H1 (cell line): ENCODE measurements around the gene MORC4. TPM values are rescaled to one million over a fixed set of nuclear protein-coding genes. Genes with fewer than 3 reads are reported as not detected.

Source experiments
- CTCF ChIA-PET: fragments of 300-600 bp; sonication (Branson Sonifier 250); formaldehyde crosslinking; loops from one replicate; lab custom pipeline; 2021; ENCODE audit not compliant: partially characterized antibody; lab: Charles Lee
- POLR2A ChIA-PET: fragments of 300-600 bp; sonication (Branson Sonifier 250); formaldehyde crosslinking; loops from one replicate; lab custom pipeline; 2021; ENCODE audit warnings: inconsistent platforms; ENCODE audit not compliant: partially characterized antibody; lab: Charles Lee
- DNase-seq, 2 experiments: peaks; one replicate each; pipeline versions ENCODE4 v3.0.0 to v3.0.0-alpha.2; 2010 to 2022; ENCODE audit warnings: low spot score in 2 of 2, low read depth in 1 of 2, mixed read lengths in 1 of 2
- FAIRE-seq: peaks from 2 replicates; lab custom pipeline; 2011; peaks lifted over from hg19 to GRCh38; lab: Jason Lieb, UNC
- H2AFZ ChIP-seq: 2 replicates; pipeline ENCODE4 v1.8.1; 2012; ENCODE audit warnings: low read length, inconsistent platforms
- H2AK5ac ChIP-seq: 2 replicates; pipeline ENCODE4 v1.6.1; 2013; ENCODE audit warnings: low read depth, low read length
- H2BK120ac ChIP-seq: replicated peaks from 2 replicates; pipeline ENCODE3; 2013; ENCODE audit warnings: low read depth, low read length, inconsistent platforms
- H2BK12ac ChIP-seq: 2 replicates; pipeline ENCODE4 v1.6.1; 2013; ENCODE audit warnings: low read depth, low read length
- H2BK15ac ChIP-seq: 2 replicates; pipeline ENCODE4 v1.6.1; 2013; ENCODE audit warnings: low read length
- H2BK20ac ChIP-seq: 2 replicates; pipeline ENCODE4 v1.6.1; 2013; ENCODE audit warnings: low read length
- H2BK5ac ChIP-seq: 2 replicates; pipeline ENCODE4 v1.6.1; 2013; ENCODE audit warnings: low read depth, low read length
- H3K14ac ChIP-seq: 2 replicates; pipeline ENCODE4 v1.6.1; 2013; ENCODE audit warnings: inconsistent platforms; ENCODE audit not compliant: insufficient read length
- H3K18ac ChIP-seq: 2 replicates; pipeline ENCODE4 v1.6.1; 2013; ENCODE audit warnings: low read length; ENCODE audit errors: extremely low read depth
- H3K23ac ChIP-seq: 2 replicates; pipeline ENCODE4 v1.6.1; 2013; ENCODE audit warnings: inconsistent platforms; ENCODE audit not compliant: insufficient read length
- H3K23me2 ChIP-seq: 2 replicates; pipeline ENCODE4 v1.6.1; 2013; ENCODE audit warnings: low read depth, low read length
- H3K27ac ChIP-seq: 2 replicates; pipeline ENCODE4 v1.6.1; 2011; ENCODE audit warnings: low read depth, low read length, inconsistent platforms
- H3K27me3 ChIP-seq, 4 experiments: replicated peaks in 1 of 4; 1 replicate in 1 of 4; 2 replicates in 3 of 4; pipeline versions ENCODE4 v1.6.1 to v1.8.1; 2011 to 2013; ENCODE audit warnings: low read length in 3 of 4, mild to moderate bottlenecking in 3 of 4, inconsistent platforms in 2 of 4, mixed read lengths in 2 of 4, moderate library complexity in 1 of 4; ENCODE audit not compliant: control insufficient read depth in 3 of 4, insufficient read depth in 3 of 4; ENCODE audit errors: extremely low read depth in 1 of 4
- H3K36me3 ChIP-seq, 4 experiments: 2 replicates each; pipeline versions ENCODE4 v1.6.1 to v1.8.1; 2011 to 2013; ENCODE audit warnings: mild to moderate bottlenecking in 4 of 4, low read length in 3 of 4, moderate library complexity in 2 of 4, control low read depth in 1 of 4, inconsistent platforms in 1 of 4; ENCODE audit not compliant: insufficient read depth in 4 of 4, control insufficient read depth in 2 of 4
- H3K4ac ChIP-seq: replicated peaks from 2 replicates; pipeline ENCODE3; 2013; ENCODE audit warnings: low read length, low read depth, mixed read lengths, inconsistent platforms; ENCODE audit not compliant: insufficient read length
- H3K4me1 ChIP-seq, 4 experiments: replicated peaks in 1 of 4; 1 replicate in 1 of 4; 2 replicates in 3 of 4; pipeline versions ENCODE4 v1.6.1 to v1.8.1; 2011 to 2013; ENCODE audit warnings: low read length in 3 of 4, inconsistent platforms in 2 of 4, mixed read lengths in 1 of 4; ENCODE audit not compliant: insufficient read depth in 4 of 4, control insufficient read depth in 3 of 4
- H3K4me2 ChIP-seq, 2 experiments: 2 replicates each; pipeline versions ENCODE4 v1.6.1 to v1.8.1; 2011 to 2013; ENCODE audit warnings: low read depth in 2 of 2, low read length in 2 of 2, control low read depth in 1 of 2, inconsistent platforms in 1 of 2, mild to moderate bottlenecking in 1 of 2; ENCODE audit not compliant: insufficient read depth in 1 of 2
- H3K4me3 ChIP-seq, 4 experiments: fragments of 200-600, 300-600 bp in 1 of 4; sonication (generic), shearing (Covaris generic), sonication (Bioruptor Twin) in 1 of 4; 2 replicates each; pipeline versions ENCODE4 v1.5.1 to v1.8.1; 2011 to 2016; ENCODE audit warnings: low read length in 4 of 4, low read depth in 3 of 4, control low read depth in 2 of 4, inconsistent platforms in 2 of 4, mild to moderate bottlenecking in 2 of 4, mixed read lengths in 1 of 4, moderate library complexity in 1 of 4; ENCODE audit not compliant: insufficient read depth in 2 of 4; ENCODE audit errors: extremely low read depth in 1 of 4
- H3K56ac ChIP-seq: replicated peaks from 2 replicates; pipeline ENCODE3; 2013; ENCODE audit warnings: low read depth, mild to moderate bottlenecking, mixed read lengths, low read length, inconsistent platforms; ENCODE audit not compliant: insufficient read length
- H3K79me1 ChIP-seq: 2 replicates; pipeline ENCODE4 v1.6.1; 2013; ENCODE audit warnings: low read depth, low read length, control low read depth
- H3K79me2 ChIP-seq, 2 experiments: 2 replicates each; pipeline versions ENCODE4 v1.6.1 to v1.8.1; 2012 to 2013; ENCODE audit warnings: low read length in 2 of 2, mild to moderate bottlenecking in 2 of 2, inconsistent platforms in 1 of 2; ENCODE audit not compliant: insufficient read depth in 2 of 2, control insufficient read depth in 1 of 2
- H3K9ac ChIP-seq, 4 experiments: replicated peaks in 1 of 4; 1 replicate in 1 of 4; 2 replicates in 3 of 4; pipeline versions ENCODE4 v1.6.1 to v1.8.1; 2011 to 2013; ENCODE audit warnings: low read depth in 3 of 4, low read length in 3 of 4, control low read depth in 2 of 4, mild to moderate bottlenecking in 2 of 4, moderate library complexity in 2 of 4, inconsistent platforms in 1 of 4; ENCODE audit errors: extremely low read depth in 1 of 4
- H3K9me3 ChIP-seq, 2 experiments: 2 replicates each; pipeline versions ENCODE4 v1.6.1 to v1.8.1; 2012 to 2013; ENCODE audit warnings: mild to moderate bottlenecking in 2 of 2, moderate library complexity in 2 of 2, control low read depth in 1 of 2, inconsistent platforms in 1 of 2, low read depth in 1 of 2, low read length in 1 of 2, mixed read lengths in 1 of 2; ENCODE audit not compliant: insufficient read depth in 2 of 2
- H4K20me1 ChIP-seq, 2 experiments: replicated peaks in 1 of 2; 2 replicates each; pipeline versions ENCODE3 to v1.8.1; 2011 to 2013; ENCODE audit warnings: inconsistent platforms in 2 of 2, low read length in 2 of 2, mild to moderate bottlenecking in 1 of 2; ENCODE audit not compliant: insufficient read depth in 2 of 2, control insufficient read depth in 1 of 2
- H4K5ac ChIP-seq: 2 replicates; pipeline ENCODE4 v1.6.1; 2013; ENCODE audit warnings: low read length, low read depth, mixed read lengths, inconsistent platforms; ENCODE audit not compliant: insufficient read length
- H4K8ac ChIP-seq: 2 replicates; pipeline ENCODE4 v1.8.0; 2013; ENCODE audit warnings: mild to moderate bottlenecking, moderate library complexity, low read length, inconsistent platforms; ENCODE audit not compliant: insufficient read depth; ENCODE audit errors: extremely low read depth
- H4K91ac ChIP-seq: replicated peaks from 2 replicates; pipeline ENCODE3; 2013; ENCODE audit warnings: low read length, mixed read lengths, inconsistent platforms; ENCODE audit not compliant: insufficient read length
- EGR1 ChIP-seq: IDR thresholded peaks from 2 replicates; pipeline ENCODE4 v1.6.1; 2011; ENCODE audit warnings: low read depth, low read length, borderline replicate concordance
- EP300 ChIP-seq, 2 experiments: IDR thresholded peaks; 1 replicate in 1 of 2; 2 replicates in 1 of 2; pipeline ENCODE4 v1.6.1; 2011 to 2012; ENCODE audit warnings: low read depth in 2 of 2, low read length in 2 of 2, mild to moderate bottlenecking in 2 of 2, borderline replicate concordance in 1 of 2, inconsistent platforms in 1 of 2, moderate library complexity in 1 of 2
- JUN ChIP-seq: IDR thresholded peaks from 2 replicates; pipeline ENCODE4 v1.6.1; 2011; ENCODE audit warnings: low read depth, mild to moderate bottlenecking, improper control_type of control experiment, low read length
- JUND ChIP-seq: IDR thresholded peaks from 2 replicates; pipeline ENCODE4 v1.6.1; 2011; ENCODE audit warnings: mild to moderate bottlenecking, improper control_type of control experiment, low read length
- MAFK ChIP-seq: IDR thresholded peaks from 2 replicates; pipeline ENCODE4 v1.6.1; 2012; ENCODE audit warnings: low read depth, mild to moderate bottlenecking, improper control_type of control experiment, low read length
- PHF8 ChIP-seq: fragments of 200-600 bp; sonication (generic); conservative IDR thresholded peaks from 2 replicates; pipeline ENCODE4 v1.7.1; 2012; ENCODE audit warnings: low read depth, mild to moderate bottlenecking, inconsistent platforms, low read length, moderate library complexity
- POLR2AphosphoS5 ChIP-seq: IDR thresholded peaks from 2 replicates; pipeline ENCODE4 v1.6.1; 2011; ENCODE audit warnings: low read depth, low read length
- RAD21 ChIP-seq, 2 experiments: IDR thresholded peaks in 1 of 2; conservative IDR thresholded peaks in 1 of 2; 2 replicates each; pipeline ENCODE4 v1.6.1; 2011; ENCODE audit warnings: low read depth in 2 of 2, low read length in 2 of 2, improper control_type of control experiment in 1 of 2, inconsistent platforms in 1 of 2, mild to moderate bottlenecking in 1 of 2, moderate library complexity in 1 of 2
- SIN3A ChIP-seq, 2 experiments: IDR thresholded peaks in 1 of 2; conservative IDR thresholded peaks in 1 of 2; 2 replicates each; pipeline ENCODE4 v1.6.1; 2011 to 2012; ENCODE audit warnings: low read length in 2 of 2, improper control_type of control experiment in 1 of 2, low read depth in 1 of 2, mild to moderate bottlenecking in 1 of 2
- SIX5 ChIP-seq: IDR thresholded peaks from 2 replicates; pipeline ENCODE4 v1.6.1; 2011; ENCODE audit warnings: mild to moderate bottlenecking, low read depth, low read length
- SRF ChIP-seq: IDR thresholded peaks from 2 replicates; pipeline ENCODE4 v1.6.1; 2011; ENCODE audit warnings: mild to moderate bottlenecking, low read depth, low read length, moderate library complexity
- TBP ChIP-seq: IDR thresholded peaks from 2 replicates; pipeline ENCODE4 v1.6.1; 2011; ENCODE audit warnings: low read depth, low read length, improper control_type of control experiment
- YY1 ChIP-seq: IDR thresholded peaks from 2 replicates; pipeline ENCODE4 v1.6.1; 2011; ENCODE audit warnings: low read depth, mild to moderate bottlenecking, low read length
- ZNF274 ChIP-seq: IDR thresholded peaks from 2 replicates; pipeline ENCODE4 v1.7.0; 2012; ENCODE audit warnings: low read length, borderline replicate concordance; ENCODE audit errors: extremely low read depth
- WGBS, 2 experiments: shearing (Covaris generic) in 1 of 2; methylation state at CpG; one replicate each; pipeline versions ENCODE4 v1.1.6 to v1.1.7; 2013 to 2015; ENCODE audit warnings: low lambda C conversion rate in 2 of 2, mixed read lengths in 2 of 2, inconsistent platforms in 1 of 2, low coverage in 1 of 2, missing lambda C conversion rate in 1 of 2; ENCODE audit not compliant: insufficient replicate concordance in 2 of 2, insufficient coverage in 1 of 2, insufficient read length in 1 of 2; ENCODE audit errors: extremely low coverage in 1 of 2, missing lambda C conversion rate in 1 of 2; 5-methylcytosine and 5-hydroxymethylcytosine counted together
- polyA plus RNA-seq, 7 experiments: library from polyadenylated mRNA; depleted of rRNA in 3 of 7; stranded (reverse) in 5 of 7; unstranded in 2 of 7; fragments of >200 nt in 5 of 7; fragments of 200-250 nt in 2 of 7; gene quantifications; 1 replicate in 5 of 7; 2 replicates in 1 of 7; 4 replicates in 1 of 7; pipeline versions ENCODE4 v1.2.1 to v1.2.3, GENCODE V29; 2011 to 2013; ENCODE audit warnings: missing spikeins in 2 of 7, mixed read lengths in 2 of 7
- total RNA-seq: library from RNA; stranded (reverse); fragmentation: NEBNext Ultra II Directional; extraction: Animal tissue kit (Norgen Biotek cat#: 25700); gene quantifications from 2 replicates; pipeline ENCODE4 v1.2.1, GENCODE V29; 2021

Gene MORC4
- total and polyA plus RNA-seq, 2 of the 8 experiments (the other 6 are each of a cell fraction or from before 2014, with no cell fraction given), result 1.4 to 2.5 TPM

GRCh38 chrX:106932492-106932923 lies 67.5 kb downstream of the MORC4 start:
- no peak overlapping the region for H2BK20ac ChIP-seq
- no peak overlapping the region for H3K9ac ChIP-seq
- H3K79me2 ChIP-seq, result no peaks in the 10 kb centered on the region
- H4K8ac ChIP-seq, result no peak overlapping the region
- no peak overlapping the region for H3K18ac ChIP-seq
- no peaks in the 10 kb centered on the region for H3K23me2 ChIP-seq
- H3K27me3 ChIP-seq, result no peaks in the 10 kb centered on the region
- no peak overlapping the region for H4K5ac ChIP-seq
- no peak overlapping the region for H2BK120ac ChIP-seq
- H4K20me1 ChIP-seq, result no peaks in the 10 kb centered on the region
- H3K14ac ChIP-seq, result no peak overlapping the region
- DNase-seq (no peak), FAIRE-seq (no peak)
- H2AFZ ChIP-seq, result no peak overlapping the region
- no peak overlapping the region for H2AK5ac ChIP-seq
- H3K27ac ChIP-seq, result no peak overlapping the region
- H3K4me3 ChIP-seq, result no peak overlapping the region
- POLR2A ChIA-PET, result no interaction called here
- no peak overlapping the region for H2BK5ac ChIP-seq
- H2BK12ac ChIP-seq, result no peak overlapping the region
- WGBS, 2 experiments, result 91% methylated on average over 3 of the region's 4 CpGs; no CpG with 5 or more reads in 1 of the 2 experiments
- no peaks in the 10 kb centered on the region for H3K9me3 ChIP-seq
- no peak for TF ChIP-seq TBP
- no peak for TF ChIP-seq SIX5
- no peak for TF ChIP-seq RAD21 (IDR thresholded peaks at IDR 0.05 in 1 of 2, conservative IDR thresholded peaks at IDR 0.05 in 1 of 2; ENCODE audit: low read depth in 2 of 2, low read length in 2 of 2)
- no peak for TF ChIP-seq JUND
- no peak for TF ChIP-seq EGR1
- no peak for TF ChIP-seq YY1
- no peak for TF ChIP-seq JUN
- no peak for TF ChIP-seq PHF8
- no peak for TF ChIP-seq SIN3A (conservative IDR thresholded peaks at IDR 0.05 in 1 of 2, IDR thresholded peaks at IDR 0.05 in 1 of 2; ENCODE audit: low read depth in 1 of 2, low read length in 2 of 2)
- TF ChIP-seq POLR2AphosphoS5, result no peak
- TF ChIP-seq EP300 (IDR thresholded peaks at IDR 0.05; ENCODE audit: borderline replicate concordance in 1 of 2, low read depth in 2 of 2, low read length in 2 of 2), result no peak
- TF ChIP-seq SRF, result no peak
- TF ChIP-seq MAFK, result no peak
- no peak for TF ChIP-seq ZNF274
- H3K56ac ChIP-seq, result no peak overlapping the region
- no peak overlapping the region for H2BK15ac ChIP-seq
- no peaks in the 10 kb centered on the region for H3K36me3 ChIP-seq
- no peak overlapping the region for H3K4ac ChIP-seq
- H3K23ac ChIP-seq, result no peak overlapping the region
- CTCF ChIA-PET, result interaction anchor here (0.8 to 3.0 kb wide), 5 partner anchors 17 to 84 kb away, joined by 3 to 10 read pairs (median 3); no protein-coding TSS in a partner anchor
- no peaks in the 10 kb centered on the region for H3K79me1 ChIP-seq
- no peak overlapping the region for H3K4me2 ChIP-seq
- no peak overlapping the region for H4K91ac ChIP-seq
- H3K4me1 ChIP-seq, result no peaks in the 10 kb centered on the region
